ENCODE measurements around the gene C10orf62.

- TF ChIP-seq EZH2 (IDR thresholded peaks at IDR 0.05; ENCODE audit: borderline replicate concordance, low read depth, low read length) (no peak), TAF1 (IDR thresholded peaks at IDR 0.05; ENCODE audit: control insufficient read depth, extremely low read depth, insufficient read depth, low read length, severe bottlenecking) (no peak), EHMT2 (IDR thresholded peaks at IDR 0.05) (no peak), ZFX (CRISPR knock-in tag; IDR thresholded peaks at IDR 0.05) (no peak), YY1 (IDR thresholded peaks at IDR 0.05; ENCODE audit: borderline replicate concordance in 1 of 3, control insufficient read depth in 1 of 3, extremely low read depth in 1 of 3, insufficient read depth in 3 of 3, insufficient read length in 1 of 3, insufficient replicate concordance in 2 of 3, low read depth in 1 of 3, low read length in 2 of 3) (no peak), RAD21 (CRISPR knock-in tag; conservative IDR thresholded peaks at IDR 0.05 in 1 of 2, IDR thresholded peaks at IDR 0.05 in 1 of 2) (no peak), FOXK2 (conservative IDR thresholded peaks at IDR 0.05 in 1 of 2, IDR thresholded peaks at IDR 0.05 in 1 of 2; ENCODE audit: low read depth in 2 of 2) (no peak), ATF2 (CRISPR knock-in tag; IDR thresholded peaks at IDR 0.05) (no peak), MXI1 (IDR thresholded peaks at IDR 0.05; ENCODE audit: low read depth, low read length) (no peak), TEAD2 (tag; IDR thresholded peaks at IDR 0.05) (no peak)
These were observed 4.1 kb upstream of the C10orf62 start for GRCh38 chr10:97585439-97585811.

Data from K562 (cell line).